Psoas muscle (tissue), 8 donors: Measurements from ENCODE around the gene CCSER2. TPM values are rescaled to one million over a fixed set of nuclear protein-coding genes. Genes with fewer than 3 reads are reported as not detected.
"Not testable (repeated sequence)": the region's sequence is repeated elsewhere in the genome, so short reads cannot be mapped to it uniquely, and the experiment has no call there.

Source experiments
- ATAC-seq, 4 donors: fragments of 200-7000 bp; cut with Tn5 transposase; one replicate each; pipeline ENCODE4 v1.9.1; 2020; ENCODE audit warnings: moderate library complexity in 3 of 4, mild to moderate bottlenecking in 2 of 4
- DNase-seq, 2 donors: peaks; one replicate each; pipeline ENCODE4 v3.0.0-alpha.2; 2020
- H3K27ac ChIP-seq: fragments of 200-600 bp; one replicate; pipeline ENCODE4 v1.8.0; 2022
- H3K27me3 ChIP-seq, 3 donors: fragments of 200-600 bp in 1 of 3; one replicate each; pipeline versions ENCODE4 v1.6.1 to v1.8.0; 2013 to 2022; ENCODE audit warnings: low read length in 2 of 3, mild to moderate bottlenecking in 2 of 3, moderate library complexity in 1 of 3; ENCODE audit not compliant: insufficient read depth in 3 of 3
- H3K36me3 ChIP-seq, 2 donors: fragments of 200-600 bp in 1 of 2; one replicate each; pipeline versions ENCODE4 v1.6.1 to v1.8.0; 2013 to 2022; ENCODE audit warnings: low read depth in 1 of 2, mild to moderate bottlenecking in 1 of 2, moderate library complexity in 1 of 2; ENCODE audit not compliant: insufficient read depth in 1 of 2
- H3K4me1 ChIP-seq: fragments of 200-600 bp; one replicate; pipeline ENCODE4 v1.8.0; 2022
- H3K4me3 ChIP-seq: fragments of 200-600 bp; one replicate; pipeline ENCODE4 v1.8.0; 2022; ENCODE audit warnings: mild to moderate bottlenecking
- H3K9me3 ChIP-seq: fragments of 200-600 bp; one replicate; pipeline ENCODE4 v1.8.0; 2022
- CTCF ChIP-seq: fragments of 200-600 bp; IDR thresholded peaks from one replicate; pipeline ENCODE4 v1.8.0; 2022; ENCODE audit warnings: antibody characterized with exemption
- WGBS, 3 donors: extraction: QIAGEN DNeasy Blood & Tissue Kit; methylation state at CpG; one replicate each; pipeline versions ENCODE4 v1.1.6 to v1.1.7; 2013; 5-methylcytosine and 5-hydroxymethylcytosine counted together
- intact Hi-C, 2 donors: fragments of 100-400 bp; cut with DNase I; formaldehyde crosslinking; loops; one replicate each; pipeline versions ENCODE4 v1.11.0 to v1.14.2; 2022
- polyA plus RNA-seq, 3 donors: library from polyadenylated mRNA; stranded (reverse); fragments of 200-250 nt; gene quantifications; one replicate each; pipeline ENCODE4 v1.2.3, GENCODE V29; 2013
- total RNA-seq, 4 donors: library from RNA; stranded (reverse); fragmentation: NEBNext Ultra II Directional in 2 of 4; extraction: Animal tissue kit (Norgen Biotek cat#: 25700) in 2 of 4; gene quantifications; one replicate each; pipeline versions ENCODE4 v1.2.1 to v1.2.4, GENCODE V29; 2021 to 2023
- donor health status: healthy with polysubstance abuse.
- donor health status: DM: no; HTN: no; CAD: no; lungs with moderate emphysema.
- donor health status: Bipolar disorder and iron deficiency.
- donor health status: healthy.
- donor health status: DM: yes; HTN: yes; CAD: no.
- donor health status: DM: no; HTN: no; CAD: no.
- donor health status: DM: no; HTN: no; CAD: no.
- donor health status: DM: yes; HTN: yes; CAD: no.

Gene CCSER2
- total and polyA plus RNA-seq, 7 donors: 12.5 to 122 (median 65.7) TPM

- no peaks in the 10 kb centered on the region for H3K9me3 ChIP-seq
- no peak for DNase-seq
- H3K4me3 ChIP-seq: no peak overlapping the region
- H3K4me1 ChIP-seq: no peaks in the 10 kb centered on the region
- ATAC-seq: no peak
- no peak for TF ChIP-seq CTCF
- intact Hi-C loops: no loop called here
- no peaks in the 10 kb centered on the region for H3K27me3 ChIP-seq
- no peak overlapping the region for H3K27ac ChIP-seq
- no peaks in the 10 kb centered on the region for H3K36me3 ChIP-seq
These were observed 6.5 kb upstream of the CCSER2 start for GRCh38 chr10:84321902-84322301.

GRCh38 chr10:84323566-84323965 lies 4.8 kb upstream of the CCSER2 start:
- H3K27me3 ChIP-seq, ATAC-seq, intact Hi-C loops, DNase-seq, H3K36me3 ChIP-seq, H3K27ac ChIP-seq, H3K4me3 ChIP-seq, H3K9me3 ChIP-seq, H3K4me1 ChIP-seq: not testable (repeated sequence)
- WGBS, 3 donors: 43 to 67% (median 55%) methylated on average over 1 of the region's 1 CpG

GRCh38 chr10:84326995-84327394 lies 1.4 kb upstream of the CCSER2 start:
- not testable (repeated sequence) for H3K4me3 ChIP-seq, H3K27ac ChIP-seq, DNase-seq, H3K9me3 ChIP-seq, H3K27me3 ChIP-seq, H3K36me3 ChIP-seq, ATAC-seq
- intact Hi-C loops: loop anchor here in 1 of 2 donors (5.0 kb wide), 2 partner anchors 100 to 190 kb away; partner anchors contain the start of gene GHITM
- peaks cover 17% of the 10 kb centered on the region for H3K4me1 ChIP-seq
- WGBS, 3 donors: 87 to 91% (median 88%) methylated on average over 9 of the region's 9 CpGs

GRCh38 chr10:84329196-84329611 lies 815 bp downstream of the CCSER2 start:
- ATAC-seq (no peak), DNase-seq (no peak)
- WGBS, 3 donors: 3 to 9% (median 3%) methylated on average over 6 of the region's 6 CpGs
- Histone ChIP-seq H3K4me1 (peaks cover 30% of the 10 kb centered on the region), H3K36me3 (no peaks in the 10 kb centered on the region), H3K27me3 (no peaks in the 10 kb centered on the region), H3K4me3 (peak overlapping the region; percentile 94), H3K27ac (peak overlapping the region; percentile 95), H3K9me3 (no peaks in the 10 kb centered on the region)
- no peak for TF ChIP-seq CTCF
- intact Hi-C loops: loop anchor here in 1 of 2 donors (5.0 kb wide), 2 partner anchors 98 to 192 kb away; partner anchors contain the start of gene GHITM

GRCh38 chr10:84329986-84330651 lies 1.7 kb downstream of the CCSER2 start:
- intact Hi-C loops: loop anchor here in 1 of 2 donors (5.0 kb wide), 2 partner anchors 97 to 193 kb away; partner anchors contain the start of gene GHITM
- TF ChIP-seq CTCF: no peak
- WGBS, 3 donors: 90 to 95% (median 90%) methylated on average over 7 of the region's 7 CpGs
- Histone ChIP-seq H3K27me3 (no peaks in the 10 kb centered on the region), H3K27ac (no peak overlapping the region), H3K36me3 (no peaks in the 10 kb centered on the region), H3K4me1 (peaks cover 40% of the 10 kb centered on the region), H3K9me3 (no peaks in the 10 kb centered on the region), H3K4me3 (peak overlapping the region; percentile 94)
- ATAC-seq (no peak), DNase-seq (no peak)
